GM19193 (cell line): ENCODE results near the gene F7.

Experiments
- POLR2A ChIP-seq: IDR thresholded peaks from 4 replicates; pipeline ENCODE4 v1.6.1; 2011; ENCODE audit not compliant: insufficient read depth, insufficient read length; ENCODE audit errors: extremely low read depth

F7 gene

DNA sequence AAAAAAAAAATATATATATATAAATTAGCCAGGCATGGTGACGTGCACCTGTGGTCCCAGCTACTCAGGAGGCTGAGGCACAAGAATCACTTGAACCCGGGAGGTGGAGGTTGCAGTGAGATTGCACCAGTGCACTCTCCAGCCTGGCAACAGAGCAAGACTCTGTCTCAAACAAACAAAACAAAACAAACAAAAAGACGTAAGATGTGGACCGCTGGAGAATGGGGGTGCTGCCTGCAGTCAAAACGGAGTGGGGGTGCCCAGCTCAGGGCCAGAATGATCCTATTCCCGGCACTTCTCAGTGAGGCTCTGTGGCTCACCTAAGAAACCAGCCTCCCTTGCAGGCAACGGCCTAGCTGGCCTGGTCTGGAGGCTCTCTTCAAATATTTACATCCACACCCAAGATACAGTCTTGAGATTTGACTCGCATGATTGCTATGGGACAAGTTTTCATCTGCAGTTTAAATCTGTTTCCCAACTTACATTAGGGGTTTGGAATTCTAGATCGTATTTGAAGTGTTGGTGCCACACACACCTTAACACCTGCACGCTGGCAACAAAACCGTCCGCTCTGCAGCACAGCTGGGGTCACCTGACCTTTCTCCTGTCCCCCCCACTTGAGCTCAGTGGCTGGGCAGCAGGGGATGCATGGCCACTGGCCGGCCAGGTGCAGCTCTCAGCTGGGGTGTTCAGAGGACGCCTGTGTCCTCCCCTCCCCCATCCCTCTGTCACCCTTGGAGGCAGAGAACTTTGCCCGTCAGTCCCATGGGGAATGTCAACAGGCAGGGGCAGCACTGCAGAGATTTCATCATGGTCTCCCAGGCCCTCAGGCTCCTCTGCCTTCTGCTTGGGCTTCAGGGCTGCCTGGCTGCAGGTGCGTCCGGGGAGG, at the start of gene F7:
Gene F7 (plus strand): TSS at position 760 of the 889 bp plus-strand sequence. CDS start 51 bp downstream, at position 811.
- no peak for TF ChIP-seq POLR2A

DNA sequence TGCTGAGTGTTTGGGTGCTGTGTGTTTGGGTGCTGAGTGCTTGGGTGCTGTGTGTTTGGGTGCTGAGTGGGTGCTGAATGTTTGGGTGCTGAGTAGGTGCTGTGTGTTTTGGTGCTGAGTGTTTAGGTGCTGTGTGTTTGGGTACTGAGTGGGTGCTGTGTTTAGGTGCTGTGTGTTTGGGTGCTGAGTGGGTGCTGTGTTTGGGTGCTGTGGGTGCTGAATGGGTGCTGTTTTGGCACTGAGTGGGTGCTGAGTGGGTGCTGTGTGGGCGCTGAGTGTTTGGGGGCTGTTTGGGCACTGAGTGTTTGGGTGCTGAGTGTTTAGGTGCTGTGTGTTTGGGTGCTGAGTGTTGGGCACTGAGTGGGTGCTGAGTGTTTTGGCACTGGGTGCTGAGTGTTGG, 48.5 kb upstream of the F7 start:
- no peak for TF ChIP-seq POLR2A

DNA sequence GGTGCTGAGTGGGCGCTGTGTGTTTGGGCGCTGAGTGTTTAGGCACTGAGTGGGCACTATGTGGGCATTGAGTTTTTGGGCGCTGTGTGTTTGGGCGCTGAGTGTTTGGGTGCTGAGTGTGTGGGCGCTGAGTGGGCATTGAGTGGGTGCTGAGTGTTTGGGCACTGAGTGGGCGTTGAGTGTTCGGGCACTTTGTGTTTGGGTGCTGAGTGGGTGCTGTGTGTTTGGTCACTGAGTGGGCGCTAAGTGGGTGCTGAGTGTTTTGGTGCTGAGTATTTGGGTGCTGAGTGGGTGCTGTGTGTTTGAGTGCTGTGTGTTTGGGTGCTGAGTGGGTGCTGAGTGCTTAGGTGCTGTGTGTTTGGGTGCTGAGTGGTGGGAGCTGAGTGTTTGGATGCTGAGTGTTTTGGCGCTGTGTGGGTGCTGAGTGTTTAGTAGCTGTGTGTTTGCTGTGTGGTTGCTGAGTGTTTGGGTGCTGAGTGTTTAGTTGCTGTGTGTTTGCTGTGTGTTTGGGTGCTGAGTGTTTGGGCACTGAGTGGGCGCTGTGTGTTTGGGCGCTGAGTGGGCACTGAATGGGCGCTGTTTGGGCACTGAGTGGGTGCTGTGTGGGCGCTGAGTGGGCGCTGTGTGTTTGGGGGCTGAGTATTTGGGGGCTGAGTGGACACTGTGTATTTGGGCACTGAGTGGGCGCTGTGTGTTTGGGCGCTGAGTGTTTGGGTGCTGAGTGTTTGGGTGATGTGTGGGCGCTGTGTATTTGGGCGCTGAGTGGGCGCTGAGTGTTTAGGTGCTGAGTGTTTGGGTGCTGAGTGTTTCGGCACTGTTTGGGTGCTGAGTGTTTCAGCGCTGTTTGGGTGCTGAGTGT, 47.2 kb upstream of the F7 start:
- no peak for TF ChIP-seq POLR2A

DNA sequence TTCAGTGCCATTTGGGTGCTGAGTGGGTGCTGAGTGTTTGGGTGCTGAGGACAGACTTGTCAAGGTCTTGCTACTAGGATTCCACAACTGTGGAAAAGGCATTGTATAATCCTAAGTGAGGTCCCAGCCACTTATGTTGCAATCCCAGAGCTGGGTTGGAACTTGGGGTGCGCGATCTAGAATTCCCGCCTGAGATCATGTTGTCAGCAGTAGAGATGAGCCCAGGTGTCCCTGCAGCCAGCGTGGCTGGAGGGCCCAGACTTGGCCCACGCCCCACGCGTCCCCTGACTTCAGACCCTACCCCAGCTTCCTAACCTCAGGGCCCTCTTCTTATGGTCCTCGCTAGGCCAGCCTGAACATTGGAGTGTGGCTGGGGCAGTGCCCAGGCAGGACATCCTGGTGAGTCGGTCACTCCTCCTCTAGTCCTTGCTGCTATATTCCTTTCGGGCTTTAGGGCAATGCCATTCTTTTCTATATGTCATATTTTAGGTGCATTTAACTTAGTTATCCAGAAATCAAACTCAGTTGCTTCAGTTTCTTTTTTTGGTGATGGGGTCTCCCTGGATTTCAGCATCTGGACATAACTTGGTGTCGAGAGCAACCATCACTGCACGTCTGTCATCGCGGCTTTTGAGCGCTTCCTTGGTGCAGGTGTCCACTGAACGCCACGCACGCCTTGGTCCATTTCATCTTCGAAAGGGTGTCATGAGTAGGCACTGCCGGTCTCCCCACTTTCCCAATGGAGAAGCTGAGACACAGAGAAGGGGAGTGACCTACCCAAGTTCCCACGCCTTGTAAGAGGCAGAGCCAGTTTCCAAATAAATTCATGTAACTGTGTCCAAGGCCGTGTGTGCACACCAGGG, 46.4 kb upstream of the F7 start:
- no peak for TF ChIP-seq POLR2A

DNA sequence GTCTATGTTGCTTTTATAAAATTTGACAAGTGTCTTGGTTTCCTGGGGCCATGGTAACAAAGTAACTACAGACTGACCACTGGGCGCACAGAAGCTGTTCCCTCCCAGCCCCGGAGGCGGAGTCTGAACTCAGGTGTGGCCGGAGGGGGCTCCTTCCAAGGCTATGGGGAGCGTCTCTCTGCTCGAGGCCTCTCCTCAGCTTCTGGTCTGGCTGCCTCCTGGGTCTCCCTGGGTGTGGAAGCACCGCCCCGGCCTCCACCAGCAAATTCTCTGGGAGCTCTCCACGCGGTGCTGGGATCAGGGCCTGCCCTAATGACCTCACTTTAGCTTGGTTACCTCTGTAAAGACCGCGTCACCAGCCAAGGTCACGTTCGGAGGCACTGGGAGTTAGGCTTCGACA, 45.7 kb upstream of the F7 start:
- TF ChIP-seq POLR2A: no peak

DNA sequence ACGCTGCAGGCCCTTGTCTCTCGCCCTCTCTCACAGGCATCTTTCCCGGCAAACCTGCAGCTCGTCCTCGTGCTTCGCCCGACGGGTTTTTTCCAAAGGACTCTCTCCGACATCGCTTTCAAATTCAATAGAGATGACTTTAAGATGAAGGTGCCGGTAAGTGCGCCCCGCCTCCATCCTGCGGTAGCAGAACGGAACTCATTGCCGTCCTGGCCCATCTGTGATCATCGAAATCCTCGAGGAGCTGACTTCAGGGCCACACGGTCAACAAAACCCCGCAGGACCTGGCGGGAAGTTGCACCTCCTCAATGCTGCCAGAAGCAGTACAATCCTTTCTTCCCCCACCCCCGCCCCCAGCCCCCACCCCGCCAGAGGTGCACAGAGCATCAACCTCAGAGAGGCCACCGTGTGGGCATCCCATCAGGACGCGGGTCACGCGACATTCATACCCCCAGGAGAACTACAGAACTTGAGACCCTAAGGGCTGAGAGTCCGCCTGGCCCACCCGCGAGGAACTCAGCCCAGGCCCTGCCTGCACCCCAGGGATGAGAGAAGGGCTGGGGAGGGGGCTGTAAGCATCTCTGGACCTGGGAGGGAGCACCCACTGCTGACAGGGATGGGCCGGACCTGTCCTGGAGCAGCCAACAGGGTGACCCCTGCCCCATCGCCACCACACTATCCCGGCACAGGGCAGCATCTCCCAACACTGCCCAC, 44.9 kb upstream of the F7 start:
- TF ChIP-seq POLR2A: no peak

DNA sequence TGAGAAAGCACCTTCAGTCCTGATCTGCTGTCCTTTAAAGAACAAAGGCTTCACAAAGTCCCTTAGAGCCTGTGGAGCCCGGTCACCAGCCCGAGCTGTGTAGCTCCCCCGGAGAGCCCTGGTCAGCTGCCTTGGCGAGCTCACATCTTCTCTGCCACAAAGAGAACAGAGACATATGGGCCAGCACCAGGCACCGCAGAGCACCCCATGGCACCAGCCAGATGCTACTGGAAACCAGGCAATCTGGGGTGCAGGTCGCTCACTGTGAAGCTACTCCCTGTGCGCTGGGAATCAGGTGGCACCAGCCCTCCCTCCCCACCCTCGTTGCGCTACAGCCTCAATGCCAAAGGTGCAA, 44.3 kb upstream of the F7 start:
- no peak for TF ChIP-seq POLR2A

DNA sequence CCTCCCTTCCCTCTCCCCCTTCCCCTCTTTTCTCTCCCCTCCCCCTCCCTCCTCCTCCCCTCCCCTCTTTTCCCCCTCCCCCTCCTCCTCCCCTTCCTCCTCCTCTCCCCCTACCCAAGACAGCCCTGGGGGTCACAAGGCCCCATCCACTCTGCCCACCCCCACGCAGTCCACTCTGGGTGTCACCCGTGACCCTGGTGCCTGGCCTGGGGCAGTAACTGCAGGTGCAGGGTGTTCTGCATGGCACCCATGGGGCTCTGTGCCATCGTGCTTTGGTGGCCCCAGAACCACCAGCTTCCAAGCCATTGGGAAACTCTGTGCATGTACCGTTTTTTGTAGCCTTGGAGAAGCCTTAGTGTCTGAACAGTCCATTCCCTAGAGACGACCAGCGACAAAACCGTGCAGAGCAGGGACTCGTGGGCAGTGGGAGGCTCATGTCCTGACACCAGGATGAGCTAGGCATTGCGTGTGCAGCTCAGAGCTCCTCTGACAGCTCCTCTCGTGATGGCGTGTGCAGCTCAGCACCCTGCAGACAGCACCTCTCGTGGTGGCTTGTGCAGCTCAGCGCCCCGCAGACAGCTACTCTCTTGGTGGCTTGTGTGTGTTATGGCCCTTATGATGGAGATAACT, 43.7 kb upstream of the F7 start:
- TF ChIP-seq POLR2A: no peak

DNA sequence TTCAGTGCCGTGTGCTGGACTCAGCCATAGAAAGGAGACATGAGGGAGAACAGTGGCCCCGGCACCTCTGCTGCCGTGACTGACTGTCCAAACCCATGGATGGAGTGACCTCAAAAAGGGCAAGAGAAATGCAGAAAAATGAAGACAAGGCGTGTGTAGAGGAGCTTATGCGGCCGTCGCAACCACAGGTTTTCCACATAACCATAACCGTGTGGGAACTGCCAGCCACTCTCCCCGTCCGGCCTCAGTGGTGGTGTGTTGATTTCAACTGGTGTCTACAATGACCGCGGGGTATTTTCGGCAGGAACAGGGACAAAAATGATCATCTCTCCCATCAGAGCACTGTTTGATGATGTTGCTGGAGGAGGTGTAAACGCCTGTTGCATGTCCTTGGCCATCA, 42.9 kb upstream of the F7 start:
- no peak for TF ChIP-seq POLR2A

DNA sequence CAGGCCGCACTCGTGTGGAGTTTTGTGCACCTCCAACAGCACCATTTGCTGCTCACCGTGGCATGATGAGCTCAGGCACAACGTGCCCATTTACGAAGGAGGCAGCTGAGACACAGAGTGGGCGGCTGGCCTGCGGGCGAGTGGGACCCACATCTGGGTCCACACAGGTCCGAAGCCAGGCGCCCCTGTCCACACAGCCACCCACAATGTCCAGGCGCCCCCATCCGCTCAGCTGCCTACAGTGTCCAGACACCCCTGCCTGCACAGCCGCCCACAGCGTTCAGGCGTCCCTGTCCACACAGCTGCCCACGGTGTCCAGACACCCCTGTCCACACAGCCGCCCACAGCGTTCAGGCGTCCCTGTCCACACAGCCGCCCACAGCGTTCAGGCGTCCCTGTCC, 42.5 kb upstream of the F7 start:
- TF ChIP-seq POLR2A: no peak

DNA sequence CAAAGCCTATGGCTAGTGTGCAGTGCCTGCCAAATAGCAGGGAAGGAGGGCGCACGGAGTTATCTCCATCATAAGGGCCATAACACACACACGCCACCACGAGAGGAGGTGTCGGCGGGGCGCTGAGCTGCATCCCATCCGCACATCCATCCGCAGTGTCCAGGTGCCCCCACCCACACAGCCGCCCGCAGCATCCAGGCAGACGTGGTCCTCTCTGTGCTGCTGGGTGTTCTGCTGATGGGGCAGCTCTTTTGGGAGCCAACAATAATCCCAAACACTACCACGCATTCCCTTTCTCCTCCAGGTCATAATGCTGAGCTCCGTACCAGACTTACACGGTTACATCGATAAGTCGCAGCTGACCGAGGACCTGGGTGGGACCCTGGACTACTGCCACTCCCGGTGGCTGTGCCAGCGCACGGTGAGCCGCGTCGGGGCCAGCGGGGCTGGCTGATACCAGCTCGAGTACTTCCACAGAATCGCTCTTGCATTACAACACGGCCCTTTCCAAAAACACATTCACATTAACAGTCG, 41.5 kb upstream of the F7 start:
- no peak for TF ChIP-seq POLR2A

DNA sequence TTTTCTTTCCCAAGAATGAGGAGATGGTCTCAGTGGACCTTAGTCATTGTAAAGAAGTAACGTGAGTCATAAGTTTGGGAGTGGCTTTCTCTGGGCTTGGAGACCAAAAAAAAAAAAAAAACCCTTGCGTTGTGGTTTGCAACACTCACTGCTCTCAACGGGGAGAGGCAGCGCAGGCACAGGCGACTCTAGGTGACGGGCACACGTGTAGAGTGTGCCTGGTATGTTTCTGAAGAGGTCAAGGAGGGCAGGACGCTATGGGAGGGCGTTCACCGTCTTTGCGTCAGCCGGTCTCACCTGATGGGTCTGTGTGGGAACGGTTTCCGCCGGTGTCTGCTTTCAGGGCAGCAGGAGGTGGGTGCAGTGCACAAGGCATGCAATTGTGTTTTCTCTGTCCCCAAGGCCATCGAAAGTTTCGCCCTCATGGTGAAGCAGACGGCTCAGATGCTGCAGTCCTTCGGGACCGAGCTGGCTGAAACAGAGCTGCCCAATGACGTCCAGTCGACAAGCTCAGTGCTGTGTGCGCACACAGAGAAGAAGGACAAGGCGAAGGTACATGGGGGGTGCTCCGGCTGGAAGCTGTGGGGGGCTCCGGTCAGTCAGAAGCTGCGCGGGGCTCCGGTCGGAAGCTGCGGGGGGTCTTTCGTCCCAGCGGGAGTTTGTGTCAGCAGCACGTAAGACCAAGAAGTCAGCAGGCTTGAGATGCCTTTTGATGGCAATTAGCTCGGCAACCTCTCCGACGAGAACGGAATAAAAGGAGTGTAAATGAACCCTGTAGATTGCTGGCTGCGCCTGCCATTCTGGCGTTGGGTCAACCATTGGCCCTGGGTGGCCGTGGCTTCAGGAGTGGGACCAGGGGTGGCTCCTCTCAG, 40.8 kb upstream of the F7 start:
- no peak for TF ChIP-seq POLR2A
